GM12878 (cell line): ENCODE results near the gene SCARF1. TPM values are rescaled to one million over a fixed set of nuclear protein-coding genes. Genes with fewer than 3 reads are reported as not detected.

ENCODE experiments used
- ATAC-seq: fragments of 200-7000 bp; cut with Tn5 transposase; 3 replicates; pipeline ENCODE4 v1.9.1; 2020; ENCODE audit warnings: mild to moderate bottlenecking, moderate library complexity
- BruUV-seq: library from RNA; stranded (reverse); fragments of 400-500 nt; replicated peaks from 2 replicates; lab custom pipeline; 2021; lab: Mats Ljungman, UMichigan
- CTCF ChIA-PET: fragments of 300-600 bp; sonication (Branson Sonifier 250); formaldehyde crosslinking; extraction: SDS; loops from one replicate; lab custom pipeline; 2021; ENCODE audit warnings: inconsistent platforms; lab: Yijun Ruan, JAX
- POLR2A ChIA-PET: fragments of 350-600 bp; formaldehyde crosslinking; extraction: SDS; loops from one replicate; lab custom pipeline; 2021; ENCODE audit warnings: inconsistent platforms; lab: Charles Lee
- RAD21 ChIA-PET: fragments of 300-600 bp; sonication (Branson Sonifier 250); formaldehyde crosslinking; loops from one replicate; lab custom pipeline; 2023; ENCODE audit warnings: antibody characterized with exemption; ENCODE audit not compliant: unreplicated experiment; lab: Charles Lee
- SMC1A ChIA-PET: fragments of 300-600 bp; sonication (Branson Sonifier 250); formaldehyde crosslinking; loops from one replicate; lab custom pipeline; 2023; ENCODE audit not compliant: unreplicated experiment, uncharacterized antibody; lab: Charles Lee
- DNase-seq: peaks from one replicate; pipeline ENCODE4 v3.0.0-alpha.2; 2011; ENCODE audit warnings: low read depth, low spot score
- FAIRE-seq: peaks from 3 replicates; lab custom pipeline; 2011; peaks lifted over from hg19 to GRCh38; lab: Jason Lieb, UNC
- H2AFZ ChIP-seq: 2 replicates; pipeline ENCODE4 v1.6.0; 2011; ENCODE audit warnings: low read depth, low read length, control low read depth; ENCODE audit not compliant: control insufficient read depth
- H3K27ac ChIP-seq: 2 replicates; pipeline ENCODE4 v1.5.1; 2011; ENCODE audit warnings: control low read depth; ENCODE audit not compliant: control insufficient read depth, insufficient read depth
- H3K27me3 ChIP-seq, 2 experiments: replicated peaks in 1 of 2; 2 replicates each; pipeline versions ENCODE4 v1.6.0 to v1.6.1; 2011; ENCODE audit warnings: low read length in 1 of 2; ENCODE audit not compliant: control insufficient read depth in 2 of 2, insufficient read depth in 2 of 2
- H3K36me3 ChIP-seq, 2 experiments: 2 replicates each; pipeline ENCODE4 v1.5.1; 2011; ENCODE audit warnings: low read length in 1 of 2; ENCODE audit not compliant: control insufficient read depth in 2 of 2, insufficient read depth in 2 of 2
- H3K4me1 ChIP-seq: 2 replicates; pipeline ENCODE4 v1.6.1; 2011; ENCODE audit warnings: mild to moderate bottlenecking, low read length, moderate library complexity, mixed read lengths; ENCODE audit not compliant: control insufficient read depth, insufficient read depth
- H3K4me2 ChIP-seq: 2 replicates; pipeline ENCODE4 v1.6.0; 2011; ENCODE audit warnings: control low read depth; ENCODE audit not compliant: control insufficient read depth, insufficient read depth
- H3K4me3 ChIP-seq: fragments of 200-600 bp; sonication (generic); 2 replicates; pipeline ENCODE4 v1.5.1; 2016
- H3K79me2 ChIP-seq: 2 replicates; pipeline ENCODE4 v1.6.0; 2011; ENCODE audit warnings: low read length; ENCODE audit not compliant: control insufficient read depth, insufficient read depth
- H3K9ac ChIP-seq: 2 replicates; pipeline ENCODE4 v1.8.0; 2011; ENCODE audit warnings: low read length, control low read depth, mixed read lengths; ENCODE audit not compliant: control insufficient read depth, insufficient read depth
- H3K9me3 ChIP-seq: replicated peaks from 3 replicates; pipeline ENCODE4 v1.5.1; 2011; ENCODE audit warnings: mild to moderate bottlenecking, low read length; ENCODE audit not compliant: control insufficient read depth, insufficient read depth
- H4K20me1 ChIP-seq: 2 replicates; pipeline ENCODE4 v1.6.0; 2011; ENCODE audit not compliant: control insufficient read depth, insufficient read depth
- EZH2 ChIP-seq: IDR thresholded peaks from 2 replicates; pipeline ENCODE4 v1.6.1; 2012; ENCODE audit warnings: low read depth, mild to moderate bottlenecking, control low read depth, inconsistent platforms, low read length, borderline replicate concordance; ENCODE audit not compliant: control insufficient read depth
- IRF3 ChIP-seq: fragments of 450-650 bp; IDR thresholded peaks from 2 replicates; pipeline ENCODE4 v1.6.1; 2014; ENCODE audit warnings: mild to moderate bottlenecking
- JUND ChIP-seq: IDR thresholded peaks from 2 replicates; pipeline ENCODE4 v1.6.1; 2012; ENCODE audit warnings: low read depth, mild to moderate bottlenecking, low read length, improper control_type of control experiment, moderate library complexity
- KLF5 ChIP-seq: fragments of 450-650 bp; IDR thresholded peaks from 2 replicates; pipeline ENCODE4 v1.6.1; 2014; ENCODE audit warnings: mild to moderate bottlenecking; ENCODE audit not compliant: partially characterized antibody
- MAX ChIP-seq: IDR thresholded peaks from 2 replicates; pipeline ENCODE4 v1.6.1; 2012; ENCODE audit warnings: low read depth, low read length, improper control_type of control experiment
- NR2C2 ChIP-seq: IDR thresholded peaks from 2 replicates; pipeline ENCODE4 v1.6.1; 2011; ENCODE audit warnings: borderline replicate concordance, low read depth; ENCODE audit not compliant: control insufficient read depth, insufficient read length
- RUNX3 ChIP-seq: IDR thresholded peaks from 2 replicates; pipeline ENCODE4 v1.6.1; 2012; ENCODE audit warnings: low read length, inconsistent platforms
- SMC3 ChIP-seq: IDR thresholded peaks from 2 replicates; pipeline ENCODE4 v1.6.1; 2011; ENCODE audit warnings: low read length, improper control_type of control experiment, borderline replicate concordance
- SREBF1 ChIP-seq: IDR thresholded peaks from 2 replicates; pipeline ENCODE4 v1.6.1; 2012; ENCODE audit warnings: mild to moderate bottlenecking, low read length
- TARDBP ChIP-seq: IDR thresholded peaks from 2 replicates; pipeline ENCODE4 v1.6.1; 2016; ENCODE audit warnings: borderline replicate concordance
- ZBED1 ChIP-seq: IDR thresholded peaks from 2 replicates; pipeline ENCODE4 v1.6.1; 2016; ENCODE audit warnings: borderline replicate concordance
- ZNF24 ChIP-seq: fragments of 450-650 bp; IDR thresholded peaks from 2 replicates; pipeline ENCODE4 v1.6.1; 2017; ENCODE audit warnings: antibody characterized with exemption, mild to moderate bottlenecking
- WGBS: methylation state at CpG from one replicate; pipeline ENCODE4 v1.1.6; 2016; ENCODE audit warnings: low lambda C conversion rate; ENCODE audit not compliant: insufficient replicate concordance, insufficient coverage; ENCODE audit errors: missing lambda C conversion rate; 5-methylcytosine and 5-hydroxymethylcytosine counted together
- in situ Hi-C: fragments of 300-500 bp; cut with MboI; formaldehyde crosslinking; loops from 9 replicates; pipeline ENCODE4 v1.14.3; 2018; ENCODE audit warnings: mixed read lengths
- intact Hi-C: fragments of 100-400 bp; cut with micrococcal nuclease; formaldehyde crosslinking; loops from one replicate; pipeline ENCODE4 v1.14.2; 2022; ENCODE audit not compliant: unreplicated experiment
- polyA plus RNA-seq, 11 experiments: library from polyadenylated mRNA; depleted of rRNA in 4 of 11; unstranded in 6 of 11; stranded (reverse) in 5 of 11; fragments of >200 nt; fragmentation: Nextera tagmentation in 4 of 11; fragmentation: Illumina TruSeq in 1 of 11; extraction: Ambion mirVana in 4 of 11; extraction: Trizol in 1 of 11; gene quantifications; 1 replicate in 1 of 11; 2 replicates in 10 of 11; pipeline versions ENCODE4 v1.2.1 to v1.2.3, GENCODE V29; 2011 to 2016; ENCODE audit warnings: inconsistent platforms in 2 of 11, missing spikeins in 2 of 11, low read depth in 1 of 11
- total RNA-seq, 4 experiments: library from RNA; depleted of rRNA in 3 of 4; stranded (reverse); fragments of >200 nt in 3 of 4; fragmentation: Illumina TruSeq in 1 of 4; extraction: Trizol in 1 of 4; gene quantifications; 2 replicates each; pipeline versions ENCODE4 v1.2.1 to v1.2.3, GENCODE V29; 2013 to 2021

Gene SCARF1
- total and polyA plus RNA-seq, 10 of the 15 experiments (the other 5 are each of a cell fraction or from before 2014, with no cell fraction given) = 0.10 to 1.7 (median 0.43) TPM

GRCh38 chr17:1593630-1593931, 52.0 kb downstream of the SCARF1 start:
- H3K4me1 ChIP-seq = peaks cover 13% of the 10 kb centered on the region
- TF ChIP-seq ZBED1 (no peak), EZH2 (no peak), SMC3 (no peak), IRF3 (no peak), RUNX3 (no peak), TARDBP (no peak), SREBF1 (no peak), ZNF24 (no peak), KLF5 (no peak), JUND (no peak), MAX (no peak), NR2C2 (no peak)
- no TSS peak for BruUV-seq
- 92% methylated on average over 5 of the region's 5 CpGs for WGBS
- SMC1A ChIA-PET = interaction anchor here (1.0 kb wide), 1 partner anchor 13 kb away, joined by 3 read pairs; no protein-coding TSS in a partner anchor
- peaks cover 0 to 3% of the 10 kb centered on the region in 2 experiments; a peak in 2 of 4 replicates for H3K36me3 ChIP-seq
- H4K20me1 ChIP-seq = no peaks in the 10 kb centered on the region
- no peak for FAIRE-seq
- intact Hi-C loops = loop anchor here (2.0 to 5.0 kb wide), 2 partner anchors 17 to 34 kb away; partner anchors contain the start of gene SLC43A2
- POLR2A ChIA-PET = interaction anchor here (0.5 to 1.7 kb wide), 4 partner anchors 12 to 207 kb away, joined by 3 to 8 read pairs (median 6); no protein-coding TSS in a partner anchor
- CTCF ChIA-PET = interaction anchor here (0.8 to 2.7 kb wide), 2 partner anchors 14 to 36 kb away, joined by 3 to 9 read pairs; no protein-coding TSS in a partner anchor
- no peaks in the 10 kb centered on the region; the same call in 1 of the 2 replicates for H3K79me2 ChIP-seq
- in situ Hi-C loops = no loop called here
- H3K9ac ChIP-seq = peak overlapping the region; percentile 68; the same call in 1 of the 2 replicates
- H3K4me2 ChIP-seq = no peak overlapping the region
- no peaks in the 10 kb centered on the region for H3K27me3 ChIP-seq
- H3K27ac ChIP-seq = peak overlapping the region; percentile 73
- ATAC-seq = no peak
- no peak overlapping the region; the same call in 1 of the 2 replicates for H2AFZ ChIP-seq
- DNase-seq = no peak
- no peak overlapping the region for H3K4me3 ChIP-seq
- no peaks in the 10 kb centered on the region for H3K9me3 ChIP-seq
- RAD21 ChIA-PET = interaction anchor here (1.6 to 3.2 kb wide), 2 partner anchors 13 to 37 kb away, joined by 4 to 20 read pairs; no protein-coding TSS in a partner anchor
